Upper lobe of left lung (tissue), 6 donors: Measurements from ENCODE around the gene ATP12A. TPM values are rescaled to one million over a fixed set of nuclear protein-coding genes. Genes with fewer than 3 reads are reported as not detected.

Experiments used
- ATAC-seq, 2 donors: fragments of 200-7000 bp; cut with Tn5 transposase; one replicate each; pipeline ENCODE4 v1.9.1; 2022; ENCODE audit warnings: mild to moderate bottlenecking in 2 of 2, moderate library complexity in 2 of 2; ENCODE audit not compliant: low FRiP score in 2 of 2
- DNase-seq, 2 donors: peaks; one replicate each; pipeline ENCODE4 v3.0.0-alpha.2; 2019 to 2020
- H3K27ac ChIP-seq, 4 donors: fragments of 200-600 bp; sonication (generic); one replicate each; pipeline ENCODE4 v1.5.1; 2016 to 2019
- H3K27me3 ChIP-seq, 4 donors: fragments of 200-600 bp; sonication (generic); one replicate each; pipeline ENCODE4 v1.5.1; 2017 to 2019
- H3K36me3 ChIP-seq, 4 donors: fragments of 200-600 bp; sonication (generic); one replicate each; pipeline ENCODE4 v1.5.1; 2016 to 2019
- H3K4me1 ChIP-seq, 4 donors: fragments of 200-600 bp; sonication (generic); one replicate each; pipeline ENCODE4 v1.5.1; 2018 to 2019
- H3K4me3 ChIP-seq, 4 donors: fragments of 200-600 bp; sonication (generic); one replicate each; pipeline ENCODE4 v1.5.1; 2017 to 2019; ENCODE audit warnings: mild to moderate bottlenecking in 2 of 4, moderate library complexity in 1 of 4
- H3K9me3 ChIP-seq, 4 donors: fragments of 200-600 bp; sonication (generic); one replicate each; pipeline ENCODE4 v1.5.1; 2018 to 2019
- EP300 ChIP-seq, 4 donors: sonication (generic); formaldehyde crosslinking; IDR thresholded peaks; one replicate each; pipeline ENCODE4 v1.5.1; 2017; ENCODE audit warnings: antibody characterized with exemption in 4 of 4, control low read depth in 2 of 4
- POLR2A ChIP-seq, 4 donors: fragments of 450-650 bp; IDR thresholded peaks; one replicate each; pipeline ENCODE4 v1.5.1; 2016 to 2017; ENCODE audit warnings: antibody characterized with exemption in 4 of 4, mild to moderate bottlenecking in 2 of 4
- POLR2AphosphoS5 ChIP-seq, 2 donors: sonication (generic); formaldehyde crosslinking; IDR thresholded peaks; one replicate each; pipeline ENCODE4 v1.5.1; 2017; ENCODE audit warnings: antibody characterized with exemption in 2 of 2
- whole genome bisulfite sequencing, 2 donors: methylation state at CpG; one replicate each; pipeline ENCODE4 v1.1.5; 2017 to 2018; 5-methylcytosine and 5-hydroxymethylcytosine counted together
- total RNA-seq, 6 donors: library from RNA; depleted of rRNA in 4 of 6; stranded (reverse); fragments of >200 nt in 4 of 6; gene quantifications; one replicate each; pipeline versions ENCODE4 v1.1.0 to v1.2.1, GENCODE V29; 2016 to 2021
- TF ChIP-seq, protein P1 (sequence below), 6 experiments: fragments of 450-650 bp in 4 of 6; fragments of 200-600 bp in 2 of 6; sonication (generic) in 2 of 6; IDR thresholded peaks; one replicate each; pipeline ENCODE4 v1.5.1; 2016 to 2019; ENCODE audit warnings: antibody characterized with exemption in 6 of 6
- donor health status: DM: no; HTN: no; CAD: no; lungs with moderate emphysema.
- donor health status: DM: no; HTN: yes; CAD: no; lungs with severe emphysema.

The ATP12A gene
- total RNA-seq, 6 donors from 2014 or later: 0.22 to 10.0 (median 0.34) TPM; not detected in 1

DNA sequence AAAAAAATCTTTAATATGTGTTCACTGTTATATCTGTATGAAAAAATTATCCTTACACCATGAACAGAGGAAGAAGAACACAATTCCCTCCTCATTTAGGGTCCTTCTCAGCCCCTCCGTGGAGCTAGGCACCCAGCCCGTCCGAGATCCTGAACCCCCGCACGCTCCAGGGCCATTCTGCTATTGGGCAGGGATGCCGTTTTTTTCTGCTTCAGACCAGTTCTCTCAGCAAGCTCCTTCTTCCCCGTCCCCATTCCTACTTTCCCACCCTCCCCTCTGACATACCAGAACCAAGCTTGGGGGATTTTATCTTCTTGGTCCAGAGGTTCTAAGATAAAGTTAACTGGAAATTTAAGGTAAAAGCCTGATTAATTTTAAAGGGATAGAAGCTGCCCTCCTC, 36.2 kb downstream of the ATP12A start:
- Histone ChIP-seq H3K9me3 (no peaks in the 10 kb centered on the region), H3K27me3 (no peaks in the 10 kb centered on the region), H3K4me3 (no peak overlapping the region), H3K27ac (no peak overlapping the region), H3K4me1 (no peaks in the 10 kb centered on the region), H3K36me3 (no peaks in the 10 kb centered on the region)
- DNase-seq: no peak
- TF ChIP-seq POLR2A (IDR thresholded peaks at IDR 0.05) (no peak), POLR2AphosphoS5 (IDR thresholded peaks at IDR 0.05) (no peak), EP300 (IDR thresholded peaks at IDR 0.05) (no peak)
- TF ChIP-seq, protein P1, sequence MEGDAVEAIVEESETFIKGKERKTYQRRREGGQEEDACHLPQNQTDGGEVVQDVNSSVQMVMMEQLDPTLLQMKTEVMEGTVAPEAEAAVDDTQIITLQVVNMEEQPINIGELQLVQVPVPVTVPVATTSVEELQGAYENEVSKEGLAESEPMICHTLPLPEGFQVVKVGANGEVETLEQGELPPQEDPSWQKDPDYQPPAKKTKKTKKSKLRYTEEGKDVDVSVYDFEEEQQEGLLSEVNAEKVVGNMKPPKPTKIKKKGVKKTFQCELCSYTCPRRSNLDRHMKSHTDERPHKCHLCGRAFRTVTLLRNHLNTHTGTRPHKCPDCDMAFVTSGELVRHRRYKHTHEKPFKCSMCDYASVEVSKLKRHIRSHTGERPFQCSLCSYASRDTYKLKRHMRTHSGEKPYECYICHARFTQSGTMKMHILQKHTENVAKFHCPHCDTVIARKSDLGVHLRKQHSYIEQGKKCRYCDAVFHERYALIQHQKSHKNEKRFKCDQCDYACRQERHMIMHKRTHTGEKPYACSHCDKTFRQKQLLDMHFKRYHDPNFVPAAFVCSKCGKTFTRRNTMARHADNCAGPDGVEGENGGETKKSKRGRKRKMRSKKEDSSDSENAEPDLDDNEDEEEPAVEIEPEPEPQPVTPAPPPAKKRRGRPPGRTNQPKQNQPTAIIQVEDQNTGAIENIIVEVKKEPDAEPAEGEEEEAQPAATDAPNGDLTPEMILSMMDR (IDR thresholded peaks at IDR 0.05): no peak
- 60 to 61% methylated on average over 7 of the region's 7 CpGs for WGBS, 2 donors
- ATAC-seq: no peak

DNA sequence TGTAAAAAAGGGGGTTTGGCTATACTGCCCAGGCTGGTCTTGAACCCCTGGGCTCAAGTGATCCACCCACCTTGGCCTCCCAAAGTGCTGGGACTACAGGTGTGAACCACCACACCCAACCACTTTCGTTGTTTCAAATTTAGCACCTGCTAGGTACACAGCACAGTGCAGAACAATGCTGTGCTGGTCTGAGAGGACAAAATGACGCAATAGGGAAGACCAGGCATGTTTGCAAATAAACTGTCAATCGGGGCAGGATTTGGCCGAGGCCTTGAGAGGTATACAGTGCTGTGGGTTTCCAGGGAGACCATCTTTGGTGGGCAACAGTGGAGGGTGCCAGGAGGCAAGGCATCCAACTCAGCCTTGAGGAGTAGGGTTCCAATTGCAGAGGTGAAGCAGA, 37.0 kb downstream of the ATP12A start:
- 54 to 67% methylated on average over 4 of the region's 4 CpGs for WGBS, 2 donors
- ATAC-seq: no peak
- no peaks in the 10 kb centered on the region for H3K4me1 ChIP-seq

DNA sequence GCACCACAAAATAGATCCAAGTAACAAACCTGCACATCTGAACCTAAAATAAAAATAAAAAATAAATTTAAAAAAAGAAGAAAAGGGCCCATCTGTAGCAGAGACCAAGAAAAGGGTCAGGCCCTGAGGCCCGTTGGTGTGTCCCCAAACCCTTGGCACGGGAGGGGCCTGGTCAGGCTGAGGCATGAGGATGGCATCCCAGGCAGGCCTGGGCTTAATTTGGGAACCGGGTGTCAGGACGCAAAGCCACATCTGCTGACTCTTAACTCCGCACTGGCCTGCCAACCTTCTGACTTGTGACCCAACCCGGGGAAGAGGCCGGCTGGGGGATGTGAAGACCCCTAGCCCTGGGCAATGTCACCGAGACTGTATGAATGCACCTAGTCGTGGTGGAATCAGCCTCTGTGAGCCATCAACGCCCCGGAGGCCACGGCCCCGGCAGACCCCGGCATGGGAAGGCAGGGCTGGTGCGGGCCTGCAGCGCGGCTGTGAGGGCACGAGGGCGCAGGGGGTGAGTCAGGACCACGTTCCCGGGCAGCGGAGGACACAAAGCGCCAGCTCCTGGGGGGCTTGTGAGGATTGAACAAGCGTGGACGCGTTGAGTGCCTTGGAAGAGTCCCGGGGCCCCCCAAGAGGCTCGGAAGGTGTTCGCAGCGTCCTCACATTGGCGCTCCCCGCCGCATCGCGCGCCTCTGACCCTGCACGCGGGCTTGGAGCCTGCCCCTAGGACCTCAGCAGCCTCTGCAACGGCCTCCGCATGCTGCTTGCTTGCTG, 38.2 kb downstream of the ATP12A start:
- H3K27ac ChIP-seq: no peak overlapping the region
- H3K4me1 ChIP-seq: no peaks in the 10 kb centered on the region
- H3K4me3 ChIP-seq: no peak overlapping the region
- peak in 1 of 2 donors; percentile 77 for DNase-seq
- no peak for ATAC-seq
- H3K9me3 ChIP-seq: no peaks in the 10 kb centered on the region
- no peaks in the 10 kb centered on the region for H3K36me3 ChIP-seq
- TF ChIP-seq, protein P1 (IDR thresholded peaks at IDR 0.05): no peak
- no peak for TF ChIP-seq POLR2AphosphoS5 (IDR thresholded peaks at IDR 0.05)
- TF ChIP-seq POLR2A (IDR thresholded peaks at IDR 0.05): no peak
- no peak for TF ChIP-seq EP300 (IDR thresholded peaks at IDR 0.05)
- WGBS, 2 donors: 91 to 93% methylated on average over 24 to 32 of the region's 40 CpGs
- no peaks in the 10 kb centered on the region for H3K27me3 ChIP-seq

More for the DNA sequence above, 37.0 kb downstream of the ATP12A start:
- Histone ChIP-seq H3K27me3 (no peaks in the 10 kb centered on the region), H3K4me3 (no peak overlapping the region), H3K9me3 (no peaks in the 10 kb centered on the region), H3K27ac (no peak overlapping the region), H3K36me3 (no peaks in the 10 kb centered on the region)
- DNase-seq: no peak
- TF ChIP-seq EP300 (IDR thresholded peaks at IDR 0.05) (no peak), POLR2A (IDR thresholded peaks at IDR 0.05) (no peak), POLR2AphosphoS5 (IDR thresholded peaks at IDR 0.05) (no peak)
- TF ChIP-seq, protein P1 (IDR thresholded peaks at IDR 0.05): no peak

DNA sequence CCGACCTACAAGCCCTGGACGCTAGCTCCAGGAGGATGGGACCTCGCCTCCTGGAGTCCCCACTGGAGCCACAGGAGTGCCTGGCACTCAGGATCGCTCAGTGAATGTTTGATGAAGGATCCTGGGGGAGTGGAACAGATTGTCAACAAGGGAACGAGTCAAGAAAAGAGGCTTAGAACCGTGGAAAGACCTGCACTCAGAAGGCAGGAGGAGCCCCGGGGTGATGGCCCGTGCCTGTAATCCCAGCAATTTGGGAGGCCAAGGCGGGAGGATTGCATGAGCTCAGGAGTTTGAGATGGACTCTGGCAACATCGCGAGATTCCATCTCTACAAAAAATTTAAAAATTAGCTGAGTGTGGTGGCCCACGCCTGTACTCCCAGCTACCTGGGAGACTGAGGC, 38.9 kb downstream of the ATP12A start:
- WGBS, 2 donors: 84 to 88% methylated on average over 12 of the region's 12 CpGs
- no peak for DNase-seq
- H3K27me3 ChIP-seq: no peaks in the 10 kb centered on the region
- no peaks in the 10 kb centered on the region for H3K36me3 ChIP-seq
- no peaks in the 10 kb centered on the region for H3K4me1 ChIP-seq
- no peak for ATAC-seq
- H3K9me3 ChIP-seq: no peaks in the 10 kb centered on the region
- TF ChIP-seq, protein P1 (IDR thresholded peaks at IDR 0.05): no peak
- no peak overlapping the region for H3K27ac ChIP-seq
- no peak overlapping the region for H3K4me3 ChIP-seq

DNA sequence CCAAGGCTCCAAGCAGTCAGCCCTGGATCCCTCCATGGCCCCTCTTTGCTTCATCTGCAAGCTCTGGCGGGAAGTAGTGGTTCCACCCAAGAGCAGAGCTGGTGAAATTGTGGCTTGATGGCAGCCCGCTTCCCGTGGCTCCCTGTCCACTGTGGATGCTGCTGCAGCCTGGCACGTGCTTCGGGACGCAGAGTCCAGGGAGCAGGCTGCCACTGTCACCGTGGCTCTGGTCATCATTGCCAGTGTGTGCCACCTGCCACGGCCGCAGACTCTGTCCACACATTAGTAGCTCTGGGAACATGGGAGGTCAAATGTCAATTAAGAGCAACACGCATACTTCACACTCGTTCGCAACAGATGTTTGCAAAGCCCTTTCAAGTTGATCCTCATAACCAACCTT, 43.0 kb downstream of the ATP12A start:
- no peaks in the 10 kb centered on the region for H3K27me3 ChIP-seq
- no peaks in the 10 kb centered on the region for H3K9me3 ChIP-seq
- DNase-seq (peak in 1 of 2 donors; percentile 46), ATAC-seq (no peak)
- TF ChIP-seq EP300 (IDR thresholded peaks at IDR 0.05): no peak
- no peak for TF ChIP-seq POLR2AphosphoS5 (IDR thresholded peaks at IDR 0.05)
- no peak for TF ChIP-seq POLR2A (IDR thresholded peaks at IDR 0.05)
- TF ChIP-seq, protein P1 (IDR thresholded peaks at IDR 0.05): no peak
- no peaks in the 10 kb centered on the region for H3K36me3 ChIP-seq
- 70 to 82% methylated on average over 12 of the region's 12 CpGs for WGBS, 2 donors
- peaks cover 0 to 4% (median 0%) of the 10 kb centered on the region in 4 donors for H3K4me1 ChIP-seq
- no peak overlapping the region for H3K4me3 ChIP-seq
- H3K27ac ChIP-seq: no peak overlapping the region
